ENCODE results near the gene RBP7. TPM values are rescaled to one million over a fixed set of nuclear protein-coding genes. Genes with fewer than 3 reads are reported as not detected.
"Not testable (repeated sequence)": the region's sequence is repeated elsewhere in the genome, so short reads cannot be mapped to it uniquely, and the experiment has no call there.

RBP7 gene
- total and polyA plus RNA-seq, 2 of the 4 experiments (the other 2 are of a cell fraction): 0.17 TPM; not detected in 1

GRCh38 chr1:10021992-10022391 lies 25.0 kb downstream of the RBP7 start:
- H3K27ac ChIP-seq (ENCODE audit: insufficient read depth, low read length); H3K27me3 ChIP-seq (ENCODE audit: control insufficient read depth, insufficient read depth, low read length); POLR2A ChIA-PET (ENCODE audit: unreplicated experiment); H2AFZ ChIP-seq (replicated peaks; ENCODE audit: low read length, poor library complexity); H4K8ac ChIP-seq (ENCODE audit: low read depth in 2 of 2, low read length in 2 of 2); H4K5ac ChIP-seq (ENCODE audit: low read depth, low read length); H2BK15ac ChIP-seq (ENCODE audit: low read depth, low read length); H2BK120ac ChIP-seq (ENCODE audit: low read depth, low read length); H3K23ac ChIP-seq (ENCODE audit: low read depth, low read length); H3K14ac ChIP-seq (replicated peaks; ENCODE audit: low read depth, low read length); H3K56ac ChIP-seq (ENCODE audit: extremely low read depth, insufficient read depth, low read length); H4K91ac ChIP-seq (ENCODE audit: insufficient read depth, low read depth, low read length); H4K20me1 ChIP-seq (ENCODE audit: insufficient read depth, low read length); ATAC-seq (ENCODE audit: low read depth); in situ Hi-C loops (cut with MboI; ENCODE audit: low sequenced_read_pairs); H3K4ac ChIP-seq (ENCODE audit: low read depth, low read length); H3K9ac ChIP-seq (ENCODE audit: low read depth, low read length); H2BK20ac ChIP-seq (ENCODE audit: low read depth, low read length); H3K9me1 ChIP-seq (ENCODE audit: insufficient read depth, low read length); H3K9me3 ChIP-seq (ENCODE audit: control insufficient read depth, insufficient read depth, low read length); H3K18ac ChIP-seq (ENCODE audit: low read depth, low read length); H3K4me1 ChIP-seq (ENCODE audit: control insufficient read depth, insufficient read depth, low read length); dilution Hi-C loops (cut with HindIII; ENCODE audit: low sequenced_read_pairs, unreplicated experiment); intact Hi-C loops (cut with micrococcal nuclease); H3K79me1 ChIP-seq (ENCODE audit: low read depth in 1 of 2, low read length in 2 of 2); H3K36me3 ChIP-seq (ENCODE audit: control insufficient read depth, insufficient read depth, low read length); H3K4me3 ChIP-seq (ENCODE audit: insufficient read depth, low read depth, low read length); H2AK5ac ChIP-seq (ENCODE audit: low read depth, low read length); H2AK9ac ChIP-seq (replicated peaks; ENCODE audit: low read depth, low read length, poor library complexity); H3K4me2 ChIP-seq (ENCODE audit: low read depth, low read length); BruUV-seq (replicated peaks); DNase-seq; H2BK5ac ChIP-seq (ENCODE audit: low read depth, low read length, poor library complexity, severe bottlenecking): not testable (repeated sequence)
- CTCF ChIA-PET: interaction anchor here (0.6 kb wide), 1 partner anchor 73 kb away, joined by 3 read pairs; no protein-coding TSS in a partner anchor
- WGBS, 2 experiments (ENCODE audit: extremely low coverage in 2 of 2, insufficient read length in 1 of 2): no CpG with 5 or more reads among the region's 4 CpGs
